NCI-H460 (cell line): ENCODE results near the gene OR52L1. TPM values are rescaled to one million over a fixed set of nuclear protein-coding genes. Genes with fewer than 3 reads are reported as not detected.
"Not testable (repeated sequence)": the region's sequence is repeated elsewhere in the genome, so short reads cannot be mapped to it uniquely, and the experiment has no call there.

Experiments
- DNase-seq: peaks from one replicate; pipeline ENCODE4 v3.0.0-alpha.2; 2016; ENCODE audit warnings: low read depth; ENCODE audit errors: extremely low read depth
- polyA plus RNA-seq: library from polyadenylated mRNA; depleted of rRNA; stranded (reverse); fragments of >200 nt; gene quantifications from 2 replicates; pipeline ENCODE4 v1.2.3, GENCODE V29; 2014; cell fraction: nucleus; rRNA removed
- total RNA-seq: library from RNA; depleted of rRNA; stranded (reverse); fragments of >200 nt; shearing (Covaris generic); gene quantifications from 2 replicates; pipeline ENCODE4 v1.2.3, GENCODE V29; 2014; rRNA removed

OR52L1 gene
- total RNA-seq = not detected in 2 replicates
- polyA plus RNA-seq = not detected in 2 replicates

DNA sequence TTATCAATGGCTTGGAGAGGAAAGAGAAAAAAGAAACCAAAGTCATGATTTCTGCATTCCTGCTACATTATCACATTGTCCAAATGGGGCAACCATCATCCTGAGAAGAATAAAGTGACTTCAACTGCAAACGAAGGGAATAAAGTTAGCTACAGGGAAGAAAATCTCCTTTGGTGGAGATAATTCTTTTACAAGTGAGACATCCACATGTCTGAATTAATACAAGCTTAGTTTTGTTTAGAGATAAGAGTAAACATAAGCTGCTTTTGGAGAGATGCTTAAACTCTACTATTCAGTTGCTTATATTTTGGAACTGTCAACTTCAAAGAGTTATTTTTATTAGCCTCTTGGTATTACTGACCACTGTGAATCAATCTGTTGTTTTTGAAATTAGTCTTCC lies at the start of gene OR52L1:
TSS of gene OR52L1 (minus strand) at position 101 of the 400 bp plus-strand sequence. CDS start at position 46, 55 bp downstream.
- DNase-seq = no peak

GRCh38 chr11:6030708-6031405 lies 44.1 kb upstream of the OR52L1 start, which contains the start of gene OR56A1:
Gene OR56A1, minus strand, starts transcription at chr11:6030758. Its CDS starts 3,066 bp downstream, at chr11:6027692.
- no peak for DNase-seq

DNA sequence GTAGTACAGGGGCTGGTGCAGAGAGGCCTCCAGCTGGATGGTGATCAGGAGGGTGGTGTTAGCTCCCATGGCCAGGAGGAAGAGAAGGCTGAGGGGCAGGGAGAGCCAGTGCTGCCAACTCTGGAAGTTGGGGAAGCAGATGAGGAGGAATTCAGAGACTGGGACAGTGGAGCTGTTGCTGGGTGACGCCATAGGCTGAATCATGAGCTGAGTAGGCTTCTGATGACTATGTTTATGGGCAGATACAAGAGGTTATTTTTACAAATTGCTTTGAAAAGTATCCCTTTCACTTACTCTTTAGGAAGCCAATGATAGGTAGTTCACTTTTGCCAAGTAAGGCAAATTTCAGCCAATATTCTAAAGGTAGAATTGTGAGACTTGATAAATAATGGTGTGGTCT lies 40.7 kb upstream of the OR52L1 start:
- no peak for DNase-seq

DNA sequence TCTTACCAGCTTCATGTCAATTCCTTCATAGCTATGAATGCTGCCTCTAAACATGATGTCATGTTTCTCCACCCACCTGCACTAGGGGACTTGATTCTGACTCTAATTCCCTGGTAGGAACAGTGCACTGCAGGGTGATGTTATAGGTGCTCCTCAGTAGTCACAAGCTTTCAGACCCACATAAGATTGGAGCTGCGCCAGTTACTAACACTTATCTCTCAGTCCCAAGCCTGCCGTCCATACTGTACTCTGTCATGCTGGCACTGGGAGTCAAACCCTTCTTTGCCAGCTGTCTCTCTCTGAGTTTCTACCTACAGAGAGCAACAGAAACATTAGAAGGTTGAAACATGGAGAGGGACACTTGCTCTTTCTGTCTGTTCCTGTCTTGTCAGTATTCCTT lies 38.3 kb upstream of the OR52L1 start:
- DNase-seq = no peak

GRCh38 chr11:6022956-6023355 lies 36.2 kb upstream of the OR52L1 start:
- DNase-seq = peak; percentile 30

DNA sequence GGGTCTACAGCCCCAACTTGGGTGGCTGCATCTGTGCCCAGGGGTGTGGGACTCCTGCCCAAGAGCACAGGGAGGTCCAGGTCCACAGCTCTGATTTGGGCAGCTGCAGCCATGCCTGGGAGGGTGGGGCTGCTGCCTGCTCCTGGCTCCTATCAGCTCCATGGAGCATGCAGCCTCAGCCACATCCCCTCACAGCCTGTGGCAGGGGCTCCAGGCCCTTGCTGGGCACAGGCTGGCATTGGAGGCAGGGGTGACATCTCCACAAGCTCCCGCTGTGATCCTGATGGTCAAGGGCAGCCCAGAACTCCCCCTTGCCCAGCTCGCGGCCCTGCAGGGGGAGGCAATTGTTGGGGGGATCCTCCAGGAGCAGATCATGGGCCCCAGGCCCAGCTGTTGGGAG lies 26.3 kb upstream of the OR52L1 start:
- no peak for DNase-seq

- DNase-seq = no peak
Observed at GRCh38 chr11:6012035-6012668, 25.4 kb upstream of the OR52L1 start.

- no peak for DNase-seq
Observed at GRCh38 chr11:6006846-6007245, 20.1 kb upstream of the OR52L1 start, which contains the start of gene OR56A4. Gene OR56A4, minus strand, starts transcription at chr11:6006946. Its CDS starts 3,954 bp downstream, at chr11:6002992.

- DNase-seq = no peak
Observed at GRCh38 chr11:6006395-6006794, 19.6 kb upstream of the OR52L1 start.

- no peak for DNase-seq
Observed at GRCh38 chr11:6002202-6002699, 15.5 kb upstream of the OR52L1 start.

- no peak for DNase-seq
Observed at GRCh38 chr11:5994791-5995190, 8.0 kb upstream of the OR52L1 start.

DNA sequence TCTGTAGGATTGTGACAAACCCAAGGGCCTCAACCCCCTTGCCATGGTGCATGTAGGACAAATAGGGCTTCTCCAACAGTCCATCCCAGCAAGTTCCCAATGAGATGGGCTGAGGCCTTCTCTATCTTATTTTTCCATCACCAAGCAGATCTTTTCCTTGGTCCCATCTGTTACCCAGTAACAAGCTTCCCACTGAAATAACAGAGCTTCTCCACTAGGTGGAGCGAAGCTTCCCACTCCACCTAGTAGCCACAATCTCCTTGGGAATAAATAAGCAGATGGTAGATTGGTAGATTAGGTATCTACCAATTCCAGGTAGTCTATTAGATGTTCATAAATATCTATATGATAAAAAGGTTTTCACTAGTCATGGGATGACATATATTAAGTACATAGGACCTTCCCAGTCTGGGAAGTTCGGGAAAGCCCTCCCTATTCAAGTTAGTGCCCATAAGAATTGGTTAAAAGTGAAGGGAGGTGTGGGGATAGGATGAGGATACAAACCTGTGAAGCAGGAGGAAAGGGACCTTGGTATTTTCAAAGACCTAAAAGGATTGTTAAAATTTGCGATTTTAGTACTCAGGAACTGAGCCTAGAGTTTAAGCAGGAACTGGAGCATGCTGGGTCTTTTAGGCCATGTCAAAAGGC lies 5.9 kb upstream of the OR52L1 start:
- DNase-seq = peak; percentile 3

- DNase-seq = no peak
Observed at GRCh38 chr11:5992150-5992549, 5.4 kb upstream of the OR52L1 start.

GRCh38 chr11:5989203-5989602 lies 2.4 kb upstream of the OR52L1 start:
- no peak for DNase-seq

DNA sequence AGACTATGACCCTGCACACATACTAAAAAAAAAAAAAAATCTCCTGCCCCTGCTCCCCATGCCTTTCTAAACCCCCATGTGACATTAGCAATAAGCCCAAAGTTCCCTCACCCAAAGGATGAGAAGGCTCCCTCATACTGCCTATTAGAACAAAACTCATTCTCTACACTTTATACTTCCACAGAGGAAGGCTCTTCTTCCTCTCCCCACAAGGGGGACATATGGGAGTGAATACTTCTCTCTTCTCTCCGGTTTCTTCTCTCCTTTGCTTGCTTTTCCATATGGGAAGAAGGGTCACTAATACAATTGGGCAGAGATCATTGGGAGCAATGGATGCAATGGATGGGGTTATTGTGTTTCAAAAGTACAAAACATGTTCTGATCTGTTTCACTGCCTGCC lies 3.3 kb downstream of the OR52L1 start:
- DNase-seq = no peak

GRCh38 chr11:5973530-5973929 lies 13.3 kb downstream of the OR52L1 start:
- no peak for DNase-seq

- DNase-seq = no peak
Observed at GRCh38 chr11:5968394-5968793, 18.4 kb downstream of the OR52L1 start, which contains the start of gene OR56A5. Gene OR56A5, minus strand, starts transcription at chr11:5968494. Its CDS starts 0 bp downstream, at chr11:5968494.

- no peak for DNase-seq
Observed at GRCh38 chr11:5967708-5968107, 19.1 kb downstream of the OR52L1 start.

DNA sequence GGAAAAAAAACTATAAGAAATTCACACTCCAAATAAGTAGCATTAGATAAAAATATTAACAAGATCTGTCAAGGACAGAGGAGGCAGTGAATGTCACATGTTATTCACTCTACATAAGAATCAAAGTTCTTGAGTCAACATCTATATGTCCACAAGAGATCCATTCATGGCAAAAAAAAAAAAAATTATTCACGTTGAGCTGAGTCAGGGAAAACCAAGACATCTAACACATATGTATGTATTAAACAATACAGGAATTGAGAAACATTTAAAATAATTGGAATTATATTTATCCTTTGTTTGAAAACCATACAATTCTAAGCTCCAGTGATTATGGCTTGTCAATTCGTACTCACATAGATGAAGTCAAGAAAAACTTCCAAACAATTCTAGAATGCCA lies 19.8 kb downstream of the OR52L1 start:
- no peak for DNase-seq

- DNase-seq = not testable (repeated sequence)
Observed at GRCh38 chr11:5960704-5961320, 26.0 kb downstream of the OR52L1 start.

DNA sequence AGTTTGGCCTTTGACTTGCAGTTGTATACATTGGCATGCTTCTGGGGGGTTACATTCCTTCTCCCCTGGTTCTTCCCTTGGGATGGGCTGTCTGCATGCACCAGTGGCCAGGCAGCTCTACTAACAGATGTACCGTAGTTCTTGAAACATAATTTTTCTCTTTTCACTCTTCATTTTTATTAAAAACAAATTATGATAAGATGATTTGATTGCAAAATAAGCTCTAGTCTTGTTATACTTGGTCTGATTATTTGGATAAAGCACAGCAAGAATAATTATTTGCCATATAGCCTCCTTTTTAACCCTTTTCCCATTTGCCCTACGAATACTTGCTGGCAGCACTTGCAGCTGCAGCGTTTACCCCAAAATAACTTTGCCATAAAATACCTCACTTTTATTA lies 31.2 kb downstream of the OR52L1 start:
- no peak for DNase-seq
